ENCODE results near the gene PTPRN. TPM values are rescaled to one million over a fixed set of nuclear protein-coding genes. Genes with fewer than 3 reads are reported as not detected.
A peak's percentile ranks its signal among the peaks of the same experiment; 100 is the strongest.

The PTPRN gene
- total and polyA plus RNA-seq, 10 of the 15 experiments (the other 5 are each of a cell fraction or from before 2014, with no cell fraction given): 0.28 to 0.69 TPM; not detected in 8

DNA sequence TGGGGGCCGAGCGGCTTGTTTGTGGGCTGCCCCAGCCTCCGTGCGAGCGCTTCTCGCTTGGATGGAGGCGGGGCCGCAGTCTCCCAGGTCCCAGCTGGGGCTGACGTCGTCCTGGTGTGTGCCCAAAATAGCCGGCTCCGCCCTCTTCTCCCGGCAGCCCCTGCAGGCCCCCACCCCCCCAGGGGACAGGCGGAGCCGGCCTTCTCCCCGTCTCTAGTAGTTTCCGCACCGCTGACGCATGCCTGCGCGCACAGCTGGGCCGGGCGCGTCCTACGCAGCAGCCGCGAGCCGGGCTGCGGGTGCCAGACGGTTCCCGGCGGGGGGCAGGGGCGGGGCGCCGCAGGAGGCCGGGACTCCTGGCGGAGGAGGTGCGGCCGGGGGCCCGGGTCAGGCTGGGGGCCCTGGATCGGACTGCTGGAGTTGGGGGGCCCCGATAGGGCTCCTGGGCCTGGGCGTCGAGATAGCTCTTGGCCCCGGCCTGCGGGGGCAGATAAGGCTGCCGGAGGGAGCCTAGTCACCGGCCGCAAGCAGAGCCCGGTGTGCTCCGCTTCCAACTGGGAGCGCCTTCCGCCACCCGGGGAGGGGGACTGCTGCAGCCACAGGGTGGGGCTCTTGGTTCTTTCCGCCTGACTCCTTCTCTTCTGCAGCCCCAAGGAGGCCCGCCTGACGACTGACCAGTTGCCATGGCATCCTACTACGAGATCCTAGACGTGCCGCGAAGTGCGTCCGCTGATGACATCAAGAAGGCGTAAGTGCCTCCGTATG is 29.9 kb downstream of the PTPRN start, which contains the start of gene DNAJB2 (continued):
- TF ChIP-seq BHLHE40 (IDR thresholded peaks at IDR 0.05; ENCODE audit: borderline replicate concordance in 1 of 2, low read depth in 2 of 2, low read length in 1 of 2) (peak; percentile 58 to 88; a peak in 3 of 4 replicates), SIN3A (IDR thresholded peaks at IDR 0.05; ENCODE audit: low read depth, low read length) (peak; percentile 74), NRF1 (conservative IDR thresholded peaks at IDR 0.05; ENCODE audit: low read depth, low read length) (peak; percentile 53), TBL1XR1 (IDR thresholded peaks at IDR 0.05; ENCODE audit: low read depth, low read length) (peak; percentile 74; the same call in 1 of the 2 replicates), MYC (IDR thresholded peaks at IDR 0.05; ENCODE audit: insufficient read depth, insufficient read length, insufficient replicate concordance, low read length, severe bottlenecking) (no peak), ZNF207 (IDR thresholded peaks at IDR 0.05; ENCODE audit: borderline replicate concordance) (no peak; the same call in 1 of the 2 replicates), RFX5 (IDR thresholded peaks at IDR 0.05; ENCODE audit: low read depth, low read length) (peak; percentile 59; the same call in 1 of the 2 replicates), NR2F1 (conservative IDR thresholded peaks at IDR 0.05) (no peak; the same call in none of the 2 replicates), FOXK2 (IDR thresholded peaks at IDR 0.05) (0 out of 2 replicates have a peak, but pooled peaks have one; percentile 1), POLR2AphosphoS2 (IDR thresholded peaks at IDR 0.05; ENCODE audit: low read depth, low read length) (peak; percentile 78), GATAD2B (conservative IDR thresholded peaks at IDR 0.05; ENCODE audit: low read depth) (peak; percentile 70), LARP7 (IDR thresholded peaks at IDR 0.05) (peak; percentile 89), ZNF24 (IDR thresholded peaks at IDR 0.05) (no peak)
- TF ChIP-seq, protein P1, sequence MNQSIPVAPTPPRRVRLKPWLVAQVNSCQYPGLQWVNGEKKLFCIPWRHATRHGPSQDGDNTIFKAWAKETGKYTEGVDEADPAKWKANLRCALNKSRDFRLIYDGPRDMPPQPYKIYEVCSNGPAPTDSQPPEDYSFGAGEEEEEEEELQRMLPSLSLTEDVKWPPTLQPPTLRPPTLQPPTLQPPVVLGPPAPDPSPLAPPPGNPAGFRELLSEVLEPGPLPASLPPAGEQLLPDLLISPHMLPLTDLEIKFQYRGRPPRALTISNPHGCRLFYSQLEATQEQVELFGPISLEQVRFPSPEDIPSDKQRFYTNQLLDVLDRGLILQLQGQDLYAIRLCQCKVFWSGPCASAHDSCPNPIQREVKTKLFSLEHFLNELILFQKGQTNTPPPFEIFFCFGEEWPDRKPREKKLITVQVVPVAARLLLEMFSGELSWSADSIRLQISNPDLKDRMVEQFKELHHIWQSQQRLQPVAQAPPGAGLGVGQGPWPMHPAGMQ (IDR thresholded peaks at IDR 0.05; ENCODE audit: borderline replicate concordance): no peak
- TF ChIP-seq, protein P2, sequence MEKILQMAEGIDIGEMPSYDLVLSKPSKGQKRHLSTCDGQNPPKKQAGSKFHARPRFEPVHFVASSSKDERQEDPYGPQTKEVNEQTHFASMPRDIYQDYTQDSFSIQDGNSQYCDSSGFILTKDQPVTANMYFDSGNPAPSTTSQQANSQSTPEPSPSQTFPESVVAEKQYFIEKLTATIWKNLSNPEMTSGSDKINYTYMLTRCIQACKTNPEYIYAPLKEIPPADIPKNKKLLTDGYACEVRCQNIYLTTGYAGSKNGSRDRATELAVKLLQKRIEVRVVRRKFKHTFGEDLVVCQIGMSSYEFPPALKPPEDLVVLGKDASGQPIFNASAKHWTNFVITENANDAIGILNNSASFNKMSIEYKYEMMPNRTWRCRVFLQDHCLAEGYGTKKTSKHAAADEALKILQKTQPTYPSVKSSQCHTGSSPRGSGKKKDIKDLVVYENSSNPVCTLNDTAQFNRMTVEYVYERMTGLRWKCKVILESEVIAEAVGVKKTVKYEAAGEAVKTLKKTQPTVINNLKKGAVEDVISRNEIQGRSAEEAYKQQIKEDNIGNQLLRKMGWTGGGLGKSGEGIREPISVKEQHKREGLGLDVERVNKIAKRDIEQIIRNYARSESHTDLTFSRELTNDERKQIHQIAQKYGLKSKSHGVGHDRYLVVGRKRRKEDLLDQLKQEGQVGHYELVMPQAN (conservative IDR thresholded peaks at IDR 0.05): peak; percentile 93
- TF ChIP-seq, protein P3, sequence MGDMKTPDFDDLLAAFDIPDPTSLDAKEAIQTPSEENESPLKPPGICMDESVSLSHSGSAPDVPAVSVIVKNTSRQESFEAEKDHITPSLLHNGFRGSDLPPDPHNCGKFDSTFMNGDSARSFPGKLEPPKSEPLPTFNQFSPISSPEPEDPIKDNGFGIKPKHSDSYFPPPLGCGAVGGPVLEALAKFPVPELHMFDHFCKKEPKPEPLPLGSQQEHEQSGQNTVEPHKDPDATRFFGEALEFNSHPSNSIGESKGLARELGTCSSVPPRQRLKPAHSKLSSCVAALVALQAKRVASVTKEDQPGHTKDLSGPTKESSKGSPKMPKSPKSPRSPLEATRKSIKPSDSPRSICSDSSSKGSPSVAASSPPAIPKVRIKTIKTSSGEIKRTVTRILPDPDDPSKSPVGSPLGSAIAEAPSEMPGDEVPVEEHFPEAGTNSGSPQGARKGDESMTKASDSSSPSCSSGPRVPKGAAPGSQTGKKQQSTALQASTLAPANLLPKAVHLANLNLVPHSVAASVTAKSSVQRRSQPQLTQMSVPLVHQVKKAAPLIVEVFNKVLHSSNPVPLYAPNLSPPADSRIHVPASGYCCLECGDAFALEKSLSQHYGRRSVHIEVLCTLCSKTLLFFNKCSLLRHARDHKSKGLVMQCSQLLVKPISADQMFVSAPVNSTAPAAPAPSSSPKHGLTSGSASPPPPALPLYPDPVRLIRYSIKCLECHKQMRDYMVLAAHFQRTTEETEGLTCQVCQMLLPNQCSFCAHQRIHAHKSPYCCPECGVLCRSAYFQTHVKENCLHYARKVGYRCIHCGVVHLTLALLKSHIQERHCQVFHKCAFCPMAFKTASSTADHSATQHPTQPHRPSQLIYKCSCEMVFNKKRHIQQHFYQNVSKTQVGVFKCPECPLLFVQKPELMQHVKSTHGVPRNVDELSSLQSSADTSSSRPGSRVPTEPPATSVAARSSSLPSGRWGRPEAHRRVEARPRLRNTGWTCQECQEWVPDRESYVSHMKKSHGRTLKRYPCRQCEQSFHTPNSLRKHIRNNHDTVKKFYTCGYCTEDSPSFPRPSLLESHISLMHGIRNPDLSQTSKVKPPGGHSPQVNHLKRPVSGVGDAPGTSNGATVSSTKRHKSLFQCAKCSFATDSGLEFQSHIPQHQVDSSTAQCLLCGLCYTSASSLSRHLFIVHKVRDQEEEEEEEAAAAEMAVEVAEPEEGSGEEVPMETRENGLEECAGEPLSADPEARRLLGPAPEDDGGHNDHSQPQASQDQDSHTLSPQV (IDR thresholded peaks at IDR 0.05): no peak; the same call in none of the 2 replicates
- TF ChIP-seq, protein P4, sequence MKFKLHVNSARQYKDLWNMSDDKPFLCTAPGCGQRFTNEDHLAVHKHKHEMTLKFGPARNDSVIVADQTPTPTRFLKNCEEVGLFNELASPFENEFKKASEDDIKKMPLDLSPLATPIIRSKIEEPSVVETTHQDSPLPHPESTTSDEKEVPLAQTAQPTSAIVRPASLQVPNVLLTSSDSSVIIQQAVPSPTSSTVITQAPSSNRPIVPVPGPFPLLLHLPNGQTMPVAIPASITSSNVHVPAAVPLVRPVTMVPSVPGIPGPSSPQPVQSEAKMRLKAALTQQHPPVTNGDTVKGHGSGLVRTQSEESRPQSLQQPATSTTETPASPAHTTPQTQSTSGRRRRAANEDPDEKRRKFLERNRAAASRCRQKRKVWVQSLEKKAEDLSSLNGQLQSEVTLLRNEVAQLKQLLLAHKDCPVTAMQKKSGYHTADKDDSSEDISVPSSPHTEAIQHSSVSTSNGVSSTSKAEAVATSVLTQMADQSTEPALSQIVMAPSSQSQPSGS (IDR thresholded peaks at IDR 0.05; ENCODE audit: low read length): peak; percentile 99
- TF ChIP-seq, protein P5, sequence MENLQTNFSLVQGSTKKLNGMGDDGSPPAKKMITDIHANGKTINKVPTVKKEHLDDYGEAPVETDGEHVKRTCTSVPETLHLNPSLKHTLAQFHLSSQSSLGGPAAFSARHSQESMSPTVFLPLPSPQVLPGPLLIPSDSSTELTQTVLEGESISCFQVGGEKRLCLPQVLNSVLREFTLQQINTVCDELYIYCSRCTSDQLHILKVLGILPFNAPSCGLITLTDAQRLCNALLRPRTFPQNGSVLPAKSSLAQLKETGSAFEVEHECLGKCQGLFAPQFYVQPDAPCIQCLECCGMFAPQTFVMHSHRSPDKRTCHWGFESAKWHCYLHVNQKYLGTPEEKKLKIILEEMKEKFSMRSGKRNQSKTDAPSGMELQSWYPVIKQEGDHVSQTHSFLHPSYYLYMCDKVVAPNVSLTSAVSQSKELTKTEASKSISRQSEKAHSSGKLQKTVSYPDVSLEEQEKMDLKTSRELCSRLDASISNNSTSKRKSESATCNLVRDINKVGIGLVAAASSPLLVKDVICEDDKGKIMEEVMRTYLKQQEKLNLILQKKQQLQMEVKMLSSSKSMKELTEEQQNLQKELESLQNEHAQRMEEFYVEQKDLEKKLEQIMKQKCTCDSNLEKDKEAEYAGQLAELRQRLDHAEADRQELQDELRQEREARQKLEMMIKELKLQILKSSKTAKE (IDR thresholded peaks at IDR 0.05; ENCODE audit: low read depth, poor library complexity, severe bottlenecking): peak; percentile 13

Data from GM12878 (cell line).